ENCODE data around the gene GAS7.
"Not testable (repeated sequence)": the region's sequence is repeated elsewhere in the genome, so short reads cannot be mapped to it uniquely, and the experiment has no call there.

The GAS7 gene

GRCh38 chr17:10099051-10099571, 99.3 kb downstream of the GAS7 start (continued):
- no peak for TF ChIP-seq CREB5 (CRISPR knock-in tag; IDR thresholded peaks at IDR 0.05; ENCODE audit: low read depth)

- TF ChIP-seq ISL1 (CRISPR knock-in tag; IDR thresholded peaks at IDR 0.05) (no peak), PATZ1 (CRISPR knock-in tag; IDR thresholded peaks at IDR 0.05; ENCODE audit: borderline replicate concordance) (no peak), ZNF8 (CRISPR knock-in tag; IDR thresholded peaks at IDR 0.05) (no peak), ZNF565 (CRISPR knock-in tag; conservative IDR thresholded peaks at IDR 0.05; ENCODE audit: low read depth) (no peak), ZC3H10 (CRISPR knock-in tag; IDR thresholded peaks at IDR 0.05) (no peak), ZFP30 (CRISPR knock-in tag; IDR thresholded peaks at IDR 0.05) (no peak), ZNF70 (CRISPR knock-in tag; IDR thresholded peaks at IDR 0.05) (no peak), TCF4 (CRISPR knock-in tag; IDR thresholded peaks at IDR 0.05; ENCODE audit: borderline replicate concordance) (no peak), TOX (CRISPR knock-in tag; IDR thresholded peaks at IDR 0.05; ENCODE audit: borderline replicate concordance) (no peak)
- no peak for ATAC-seq
Measured at GRCh38 chr17:10096596-10096995, 101.8 kb downstream of the GAS7 start.

GRCh38 chr17:10095295-10095694, 103.1 kb downstream of the GAS7 start:
- ATAC-seq, result not testable (repeated sequence)

GRCh38 chr17:10094797-10095196, 103.6 kb downstream of the GAS7 start:
- TF ChIP-seq GLIS3 (CRISPR knock-in tag; IDR thresholded peaks at IDR 0.05) (no peak), SNAI2 (CRISPR knock-in tag; IDR thresholded peaks at IDR 0.05) (no peak), POU6F1 (CRISPR knock-in tag; IDR thresholded peaks at IDR 0.05; ENCODE audit: borderline replicate concordance, low read depth) (no peak), OSR1 (CRISPR knock-in tag; IDR thresholded peaks at IDR 0.05) (no peak), BACH2 (CRISPR knock-in tag; IDR thresholded peaks at IDR 0.05; ENCODE audit: borderline replicate concordance) (no peak), ARNTL (CRISPR knock-in tag; IDR thresholded peaks at IDR 0.05; ENCODE audit: borderline replicate concordance, low read depth) (no peak), RARB (CRISPR knock-in tag; IDR thresholded peaks at IDR 0.05) (no peak), CSRNP3 (CRISPR knock-in tag; IDR thresholded peaks at IDR 0.05) (no peak), ZFP3 (CRISPR knock-in tag; IDR thresholded peaks at IDR 0.05) (no peak), ZC3H10 (CRISPR knock-in tag; IDR thresholded peaks at IDR 0.05) (no peak), TSHZ2 (CRISPR knock-in tag; IDR thresholded peaks at IDR 0.05) (no peak), ZNF70 (CRISPR knock-in tag; IDR thresholded peaks at IDR 0.05) (no peak), PATZ1 (CRISPR knock-in tag; IDR thresholded peaks at IDR 0.05; ENCODE audit: borderline replicate concordance) (no peak), TCF4 (CRISPR knock-in tag; IDR thresholded peaks at IDR 0.05; ENCODE audit: borderline replicate concordance) (no peak), PPARA (CRISPR knock-in tag; IDR thresholded peaks at IDR 0.05; ENCODE audit: borderline replicate concordance) (no peak), ZNF8 (CRISPR knock-in tag; IDR thresholded peaks at IDR 0.05) (no peak), TOX (CRISPR knock-in tag; IDR thresholded peaks at IDR 0.05; ENCODE audit: borderline replicate concordance) (no peak), ZNF565 (CRISPR knock-in tag; conservative IDR thresholded peaks at IDR 0.05; ENCODE audit: low read depth) (no peak)
- no peak for ATAC-seq
